Mucosa of descending colon (tissue), 3 donors: ENCODE measurements around the gene FAM217B. TPM values are rescaled to one million over a fixed set of nuclear protein-coding genes. Genes with fewer than 3 reads are reported as not detected.

Experiments
- ATAC-seq: fragments of 200-7000 bp; cut with Tn5 transposase; one replicate; pipeline ENCODE4 v1.9.1; 2020; ENCODE audit warnings: mild to moderate bottlenecking, moderate library complexity
- DNase-seq, 3 donors: peaks; one replicate each; pipeline ENCODE4 v3.0.0-alpha.2; 2020
- H3K36me3 ChIP-seq: fragments of 200-600 bp; one replicate; pipeline ENCODE4 v1.8.0; 2021; ENCODE audit warnings: low read depth, mild to moderate bottlenecking
- H3K4me1 ChIP-seq: fragments of 200-600 bp; one replicate; pipeline ENCODE4 v1.8.0; 2021; ENCODE audit warnings: low read depth, mild to moderate bottlenecking
- H3K4me3 ChIP-seq: fragments of 200-600 bp; one replicate; pipeline ENCODE4 v1.8.0; 2021; ENCODE audit warnings: mild to moderate bottlenecking
- H3K9me3 ChIP-seq: fragments of 200-600 bp; one replicate; pipeline ENCODE4 v1.8.0; 2021; ENCODE audit warnings: mild to moderate bottlenecking
- CTCF ChIP-seq: fragments of 200-600 bp; IDR thresholded peaks from one replicate; pipeline ENCODE4 v1.8.0; 2022; ENCODE audit warnings: antibody characterized with exemption, mild to moderate bottlenecking
- intact Hi-C, 2 donors: fragments of 100-400 bp; cut with DNase I in 1 of 2; cut with micrococcal nuclease in 1 of 2; formaldehyde crosslinking; loops; one replicate each; pipeline versions ENCODE4 v1.11.0 to v1.11.1; 2022; cut with DNase I, micrococcal nuclease
- total RNA-seq, 3 donors: library from RNA; stranded (reverse); fragmentation: NEBNext Ultra II Directional in 2 of 3; extraction: Animal tissue kit (Norgen Biotek cat#: 25700) in 2 of 3; gene quantifications; one replicate each; pipeline versions ENCODE4 v1.2.1 to v1.2.4, GENCODE V29; 2021 to 2023
- donor health status: DM: no; HTN: no; CAD: no; lungs with moderate emphysema.
- donor health status: DM: no; HTN: no; CAD: no.
- donor health status: DM: no; HTN: yes; CAD: no.

The FAM217B gene
- total RNA-seq, 3 donors from 2014 or later: 8.2 to 19.0 (median 9.8) TPM

GRCh38 chr20:59962155-59962554, 22.0 kb downstream of the FAM217B start:
- Histone ChIP-seq H3K36me3 (no peaks in the 10 kb centered on the region), H3K9me3 (no peaks in the 10 kb centered on the region), H3K4me3 (no peak overlapping the region), H3K4me1 (no peaks in the 10 kb centered on the region)
- intact Hi-C loops: no loop called here
- no peak for ATAC-seq
- no peak for DNase-seq
- no peak for TF ChIP-seq CTCF

GRCh38 chr20:59966428-59966827, 26.2 kb downstream of the FAM217B start:
- Histone ChIP-seq H3K36me3 (no peaks in the 10 kb centered on the region), H3K4me1 (no peaks in the 10 kb centered on the region), H3K9me3 (no peaks in the 10 kb centered on the region), H3K4me3 (no peak overlapping the region)
- DNase-seq (no peak), ATAC-seq (no peak)
- intact Hi-C loops: no loop called here
- no peak for TF ChIP-seq CTCF

- TF ChIP-seq CTCF: no peak
- intact Hi-C loops: no loop called here
Observed at GRCh38 chr20:59971428-59971827, 31.2 kb downstream of the FAM217B start.

GRCh38 chr20:59972037-59972801, 32.0 kb downstream of the FAM217B start:
- ATAC-seq: peak; percentile 79
- peak in 1 of 3 donors; percentile 26 for DNase-seq
- no peak for TF ChIP-seq CTCF
- no peaks in the 10 kb centered on the region for H3K36me3 ChIP-seq
- no peaks in the 10 kb centered on the region for H3K9me3 ChIP-seq
- intact Hi-C loops: no loop called here
- H3K4me3 ChIP-seq: no peak overlapping the region
- H3K4me1 ChIP-seq: no peaks in the 10 kb centered on the region

More at GRCh38 chr20:59971428-59971827, 31.2 kb downstream of the FAM217B start:
- DNase-seq: no peak
- ATAC-seq: no peak
- H3K36me3 ChIP-seq: no peaks in the 10 kb centered on the region
- no peaks in the 10 kb centered on the region for H3K4me1 ChIP-seq
- H3K4me3 ChIP-seq: no peak overlapping the region
- H3K9me3 ChIP-seq: no peaks in the 10 kb centered on the region

- H3K9me3 ChIP-seq: no peaks in the 10 kb centered on the region
- ATAC-seq: no peak
- H3K36me3 ChIP-seq: no peaks in the 10 kb centered on the region
- TF ChIP-seq CTCF: no peak
- no peak for DNase-seq
- intact Hi-C loops: no loop called here
- no peak overlapping the region for H3K4me3 ChIP-seq
- H3K4me1 ChIP-seq: no peaks in the 10 kb centered on the region
Observed at GRCh38 chr20:59976156-59976782, 36.1 kb downstream of the FAM217B start.
